ENCODE results near the gene TENT5A.
"Not testable (repeated sequence)": the region's sequence is repeated elsewhere in the genome, so short reads cannot be mapped to it uniquely, and the experiment has no call there.

Gene TENT5A

GRCh38 chr6:81749707-81750106, 2.8 kb downstream of the TENT5A start:
- no peak for DNase-seq

- DNase-seq: no peak
Observed at GRCh38 chr6:81748994-81749393, 3.5 kb downstream of the TENT5A start.

- DNase-seq: no peak
Observed at GRCh38 chr6:81747327-81747726, 5.2 kb downstream of the TENT5A start.

GRCh38 chr6:81744131-81744530, 8.3 kb downstream of the TENT5A start:
- DNase-seq: no peak

GRCh38 chr6:81743649-81744048, 8.8 kb downstream of the TENT5A start:
- DNase-seq: no peak

- DNase-seq: no peak
Observed at GRCh38 chr6:81741689-81742088, 10.8 kb downstream of the TENT5A start.

GRCh38 chr6:81740591-81740990, 11.9 kb downstream of the TENT5A start:
- DNase-seq: not testable (repeated sequence)

- DNase-seq: no peak
Observed at GRCh38 chr6:81739230-81740195, 13.0 kb downstream of the TENT5A start.

GRCh38 chr6:81736428-81736827, 16.1 kb downstream of the TENT5A start:
- no peak for DNase-seq

GRCh38 chr6:81735756-81736380, 16.6 kb downstream of the TENT5A start:
- no peak for DNase-seq

- DNase-seq: no peak
Observed at GRCh38 chr6:81734500-81735150, 17.9 kb downstream of the TENT5A start.

- no peak for DNase-seq
Observed at GRCh38 chr6:81734081-81734480, 18.4 kb downstream of the TENT5A start.

GRCh38 chr6:81731814-81732213, 20.7 kb downstream of the TENT5A start:
- no peak for DNase-seq

- DNase-seq: no peak
Observed at GRCh38 chr6:81727876-81728517, 24.5 kb downstream of the TENT5A start.

GRCh38 chr6:81725127-81725526, 27.4 kb downstream of the TENT5A start:
- no peak for DNase-seq

GRCh38 chr6:81722506-81723223, 29.8 kb downstream of the TENT5A start:
- DNase-seq: no peak

- DNase-seq: no peak
Observed at GRCh38 chr6:81720427-81720826, 32.1 kb downstream of the TENT5A start.

- DNase-seq: no peak
Observed at GRCh38 chr6:81718126-81718525, 34.4 kb downstream of the TENT5A start.

GRCh38 chr6:81714684-81715083, 37.8 kb downstream of the TENT5A start:
- no peak for DNase-seq

- no peak for DNase-seq
Observed at GRCh38 chr6:81713205-81713604, 39.3 kb downstream of the TENT5A start.

GRCh38 chr6:81708113-81708699, 44.3 kb downstream of the TENT5A start:
- DNase-seq: no peak

GRCh38 chr6:81704700-81705099, 47.8 kb downstream of the TENT5A start:
- DNase-seq: no peak

All from 8988T (cell line).